Measurements from ENCODE around the gene GRIA3. TPM values are rescaled to one million over a fixed set of nuclear protein-coding genes. Genes with fewer than 3 reads are reported as not detected.

GRIA3 gene
- total RNA-seq, 2 experiments from 2014 or later, result not detected

DNA sequence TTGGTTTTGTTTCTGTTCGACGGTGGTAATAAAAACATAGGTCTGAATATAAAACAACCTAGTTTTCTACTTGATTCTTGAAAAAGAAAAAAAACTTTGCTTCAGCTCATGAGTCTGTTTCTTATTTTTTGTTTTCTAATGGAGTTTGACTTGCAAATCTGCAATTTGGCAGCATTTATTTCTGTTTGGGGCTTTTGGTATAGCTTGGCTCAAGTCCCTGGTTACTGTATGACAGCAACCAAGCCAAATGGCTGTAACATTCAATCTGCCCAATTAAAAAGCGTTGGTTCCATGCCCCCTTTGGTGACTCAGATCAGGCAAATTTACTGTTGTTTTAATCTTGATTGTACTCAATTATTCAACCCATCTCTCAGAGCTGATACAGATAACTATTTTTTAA lies 263.4 kb downstream of the GRIA3 start:
- Histone ChIP-seq H2AFZ (ENCODE audit: low read length) (no peak overlapping the region), H3K79me2 (ENCODE audit: insufficient read depth, low read depth, low read length) (no peaks in the 10 kb centered on the region), H3K4me3 (ENCODE audit: low read depth, low read length, poor library complexity, severe bottlenecking) (no peak overlapping the region), H3K27ac (ENCODE audit: low read depth, low read length, poor library complexity, severe bottlenecking) (no peak overlapping the region), H3K4me2 (ENCODE audit: low read length) (no peak overlapping the region), H3K9me2 (ENCODE audit: insufficient read depth, low read length) (no peaks in the 10 kb centered on the region), H3K9me3 (ENCODE audit: low read length) (no peaks in the 10 kb centered on the region), H4K20me1 (ENCODE audit: insufficient read depth, low read length) (no peaks in the 10 kb centered on the region), H3K36me3 (ENCODE audit: insufficient read depth, low read length) (no peaks in the 10 kb centered on the region), H3K4me1 (ENCODE audit: insufficient read depth, low read length, poor library complexity, severe bottlenecking) (no peaks in the 10 kb centered on the region)
- ChIA-PET CTCF (ENCODE audit: unreplicated experiment) (no interaction called here), POLR2A (no interaction called here)
- no peak for DNase-seq (ENCODE audit: low spot score)
- no peak for TF ChIP-seq CTCF (conservative IDR thresholded peaks at IDR 0.05; ENCODE audit: low read length)
- TF ChIP-seq EZH2phosphoT487 (IDR thresholded peaks at IDR 0.05; ENCODE audit: borderline replicate concordance, low read depth, low read length), result no peak
- BruUV-seq (replicated peaks), result no TSS peak
- intact Hi-C loops (cut with micrococcal nuclease; ENCODE audit: unreplicated experiment), result no loop called here

- Histone ChIP-seq H4K20me1 (ENCODE audit: insufficient read depth, low read length) (no peaks in the 10 kb centered on the region), H3K4me2 (ENCODE audit: low read length) (no peak overlapping the region), H3K9me3 (ENCODE audit: low read length) (no peaks in the 10 kb centered on the region), H3K9me2 (ENCODE audit: insufficient read depth, low read length) (no peaks in the 10 kb centered on the region), H3K4me3 (ENCODE audit: low read depth, low read length, poor library complexity, severe bottlenecking) (no peak overlapping the region), H3K36me3 (ENCODE audit: insufficient read depth, low read length) (no peaks in the 10 kb centered on the region), H3K79me2 (ENCODE audit: insufficient read depth, low read depth, low read length) (no peaks in the 10 kb centered on the region), H3K4me1 (ENCODE audit: insufficient read depth, low read length, poor library complexity, severe bottlenecking) (no peaks in the 10 kb centered on the region), H3K27ac (ENCODE audit: low read depth, low read length, poor library complexity, severe bottlenecking) (no peak overlapping the region), H2AFZ (ENCODE audit: low read length) (no peak overlapping the region)
- intact Hi-C loops (cut with micrococcal nuclease; ENCODE audit: unreplicated experiment), result no loop called here
- CTCF ChIA-PET (ENCODE audit: unreplicated experiment), result no interaction called here
- POLR2A ChIA-PET, result no interaction called here
- BruUV-seq (replicated peaks), result no TSS peak
- no peak for TF ChIP-seq EZH2phosphoT487 (IDR thresholded peaks at IDR 0.05; ENCODE audit: borderline replicate concordance, low read depth, low read length)
- TF ChIP-seq CTCF (conservative IDR thresholded peaks at IDR 0.05; ENCODE audit: low read length), result no peak
- DNase-seq (ENCODE audit: low spot score), result no peak
These were observed 265.3 kb downstream of the GRIA3 start for GRCh38 chrX:123449335-123449734.

- Histone ChIP-seq H3K36me3 (ENCODE audit: insufficient read depth, low read length) (no peaks in the 10 kb centered on the region), H2AFZ (ENCODE audit: low read length) (no peak overlapping the region), H3K79me2 (ENCODE audit: insufficient read depth, low read depth, low read length) (no peaks in the 10 kb centered on the region), H3K4me1 (ENCODE audit: insufficient read depth, low read length, poor library complexity, severe bottlenecking) (no peaks in the 10 kb centered on the region), H4K20me1 (ENCODE audit: insufficient read depth, low read length) (no peaks in the 10 kb centered on the region), H3K4me2 (ENCODE audit: low read length) (no peak overlapping the region), H3K9me2 (ENCODE audit: insufficient read depth, low read length) (no peaks in the 10 kb centered on the region), H3K9me3 (ENCODE audit: low read length) (no peaks in the 10 kb centered on the region), H3K4me3 (ENCODE audit: low read depth, low read length, poor library complexity, severe bottlenecking) (no peak overlapping the region), H3K27ac (ENCODE audit: low read depth, low read length, poor library complexity, severe bottlenecking) (no peak overlapping the region)
- POLR2A ChIA-PET, result no interaction called here
- peak; percentile 4 for DNase-seq (ENCODE audit: low spot score)
- TF ChIP-seq EZH2phosphoT487 (IDR thresholded peaks at IDR 0.05; ENCODE audit: borderline replicate concordance, low read depth, low read length), result no peak
- TF ChIP-seq CTCF (conservative IDR thresholded peaks at IDR 0.05; ENCODE audit: low read length), result peak; percentile 70
- BruUV-seq (replicated peaks), result no TSS peak
- intact Hi-C loops (cut with micrococcal nuclease; ENCODE audit: unreplicated experiment), result no loop called here
- CTCF ChIA-PET (ENCODE audit: unreplicated experiment), result no interaction called here
These were observed 266.1 kb downstream of the GRIA3 start for GRCh38 chrX:123450222-123450621.

Data from OCI-LY7 (cell line).